GM19438 (cell line): ENCODE measurements around the gene CECR2.

Experiments
- ATAC-seq: cut with Tn5 transposase; IDR thresholded peaks from one replicate; pipeline ENCODE4 v1.9.1; 2021; ENCODE audit warnings: low read depth; ENCODE audit not compliant: unreplicated experiment

Gene CECR2

DNA sequence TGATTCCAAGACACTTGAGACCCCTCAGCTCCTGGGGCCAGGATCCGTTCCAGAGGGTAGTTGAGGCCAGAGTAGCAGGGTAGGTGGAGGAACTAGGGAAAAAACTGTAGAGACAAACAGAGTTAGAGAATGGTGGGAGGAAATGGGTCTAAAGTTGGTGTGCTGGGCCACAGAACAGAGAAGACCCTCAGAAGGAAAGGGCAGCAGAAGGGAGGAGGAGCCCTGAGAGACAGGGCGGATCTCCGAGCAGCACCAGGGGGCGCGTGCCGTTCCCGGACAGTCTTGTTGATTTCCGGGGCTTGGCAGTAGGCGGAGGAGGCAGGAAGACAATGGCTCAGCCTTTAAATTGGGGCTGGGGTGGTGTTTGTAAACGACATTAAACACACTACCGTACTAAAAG is 2.4 kb upstream of the CECR2 start:
- no peak for ATAC-seq

DNA sequence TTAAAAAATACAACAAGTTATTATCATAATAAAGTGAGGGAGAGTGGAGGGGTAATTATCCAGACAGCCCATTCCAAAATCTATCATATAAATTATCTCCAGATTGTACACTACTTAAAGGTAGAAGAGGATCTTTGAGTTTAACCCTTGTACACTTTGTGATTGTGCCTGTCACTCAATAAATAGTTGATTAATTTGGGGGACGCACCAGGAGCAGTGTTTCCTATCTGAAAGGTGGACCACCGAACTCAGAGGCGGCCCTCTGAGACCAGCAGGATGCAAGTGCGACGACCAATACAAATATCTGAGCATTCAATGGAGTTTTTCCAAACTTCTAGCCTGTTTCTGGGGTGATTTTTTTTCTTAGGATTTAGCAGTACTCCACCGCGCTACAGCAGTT is 1.1 kb upstream of the CECR2 start:
- no peak for ATAC-seq

DNA sequence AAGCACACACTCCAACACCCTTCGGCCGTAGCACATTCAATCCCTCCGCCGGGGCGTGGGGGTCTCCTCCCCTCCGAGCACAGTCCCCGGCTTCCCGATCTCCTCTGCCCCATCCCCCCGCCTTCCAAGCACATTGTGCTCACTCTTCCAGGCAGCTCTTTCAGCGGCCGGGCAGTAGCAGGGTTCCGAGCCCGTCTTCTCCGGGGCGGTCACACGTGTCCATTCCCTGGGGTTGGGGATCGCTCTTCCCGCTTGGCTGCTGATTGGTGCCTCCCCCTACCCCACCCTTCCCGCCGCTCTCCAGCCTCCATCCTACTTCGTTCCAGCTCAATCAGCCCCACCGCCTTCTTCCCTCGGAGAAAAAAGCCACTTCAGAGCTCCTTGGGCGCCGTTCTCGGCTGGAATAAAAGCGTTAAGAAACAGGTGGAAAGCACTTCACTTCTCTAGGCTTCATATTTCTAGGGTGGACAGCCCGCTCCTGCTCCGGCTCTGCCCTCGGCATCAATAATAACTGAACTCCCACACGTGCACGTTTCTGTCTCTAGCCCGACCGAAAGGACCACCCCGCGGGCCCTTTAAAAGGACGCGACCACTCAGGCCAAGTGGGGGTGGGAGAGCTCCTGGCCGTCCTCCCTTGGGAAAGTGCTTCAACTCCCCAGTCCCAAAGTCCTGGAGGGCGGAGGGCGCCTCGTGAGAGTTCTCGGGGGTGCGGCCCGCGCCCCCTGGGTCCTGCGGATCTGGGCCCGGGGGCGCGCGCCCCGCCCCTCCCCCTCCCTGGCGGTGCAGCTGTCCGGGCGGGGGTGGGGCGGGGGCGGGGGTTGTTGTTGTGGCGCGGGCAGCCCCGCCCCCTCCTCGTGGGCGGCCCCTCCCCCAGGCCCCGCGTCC is 464 bp upstream of the CECR2 start:
- no peak for ATAC-seq

DNA sequence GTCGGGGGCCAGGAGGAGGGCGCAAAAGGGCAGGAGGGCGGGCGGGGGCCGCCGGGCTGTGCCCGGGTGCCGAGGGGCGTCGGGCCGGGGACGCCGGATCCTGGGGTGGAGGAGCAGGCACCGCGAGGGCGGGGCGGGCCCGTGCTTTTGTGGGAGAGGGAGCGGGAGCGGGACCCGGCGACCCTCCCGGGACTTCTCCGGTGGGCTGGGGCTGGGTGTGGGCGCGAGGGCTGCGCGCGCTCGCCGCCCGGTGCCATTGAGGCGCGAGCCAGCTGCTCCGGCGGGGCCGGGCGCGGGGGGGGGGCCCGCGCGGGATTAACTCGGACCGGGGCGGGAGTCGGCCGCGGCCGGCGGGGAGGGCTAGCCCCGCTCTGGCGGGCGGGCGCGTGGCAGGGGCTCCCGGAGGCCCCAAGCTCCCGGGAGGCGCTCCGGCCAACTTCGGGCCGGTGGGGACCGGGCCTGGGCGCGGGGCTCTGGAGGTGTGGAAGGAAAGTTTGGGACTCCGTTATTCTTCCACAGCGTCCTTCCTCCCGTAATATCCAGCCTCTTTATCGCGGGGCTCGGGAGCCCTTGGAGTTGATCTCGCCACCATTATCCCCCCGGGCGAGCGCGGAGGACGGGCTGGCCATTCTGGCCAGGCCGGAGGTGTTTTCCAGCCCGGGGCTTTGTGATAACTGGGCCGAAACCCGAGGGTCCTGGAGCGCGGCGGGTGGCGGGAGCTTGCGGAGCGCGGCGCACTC is 936 bp downstream of the CECR2 start:
- no peak for ATAC-seq

DNA sequence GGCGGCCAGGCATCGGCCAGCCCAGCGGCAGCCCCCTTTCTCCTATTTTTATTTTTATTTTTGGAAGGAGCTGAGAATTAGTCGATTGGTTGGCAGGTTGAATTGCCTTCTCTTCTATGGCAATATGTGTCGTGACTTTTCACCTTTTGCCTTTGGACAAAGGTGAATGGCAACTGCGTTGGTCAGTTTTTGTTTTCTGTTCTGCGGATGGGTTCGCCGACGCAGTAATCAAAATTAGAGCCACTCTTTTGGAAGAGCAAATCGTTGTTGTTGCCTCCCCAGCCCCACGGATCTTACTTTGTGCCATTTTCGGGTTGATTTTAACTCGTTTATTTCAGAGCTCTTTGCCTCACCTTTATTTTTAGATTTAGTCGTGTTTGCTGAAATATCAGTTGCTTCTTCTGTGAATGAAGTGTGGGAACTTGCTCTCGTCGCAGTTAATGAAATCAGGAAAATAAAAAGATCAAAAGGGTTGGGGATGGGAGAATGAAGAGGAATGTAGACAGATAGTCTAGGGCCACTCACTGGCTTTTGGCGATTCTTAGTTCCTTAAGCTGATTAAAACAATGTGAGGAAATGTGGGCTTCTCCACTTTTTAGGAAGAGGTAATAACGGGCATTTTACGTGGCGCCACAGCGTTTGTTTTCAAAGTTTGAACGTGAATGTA is 1.6 kb downstream of the CECR2 start:
- ATAC-seq, result no peak

DNA sequence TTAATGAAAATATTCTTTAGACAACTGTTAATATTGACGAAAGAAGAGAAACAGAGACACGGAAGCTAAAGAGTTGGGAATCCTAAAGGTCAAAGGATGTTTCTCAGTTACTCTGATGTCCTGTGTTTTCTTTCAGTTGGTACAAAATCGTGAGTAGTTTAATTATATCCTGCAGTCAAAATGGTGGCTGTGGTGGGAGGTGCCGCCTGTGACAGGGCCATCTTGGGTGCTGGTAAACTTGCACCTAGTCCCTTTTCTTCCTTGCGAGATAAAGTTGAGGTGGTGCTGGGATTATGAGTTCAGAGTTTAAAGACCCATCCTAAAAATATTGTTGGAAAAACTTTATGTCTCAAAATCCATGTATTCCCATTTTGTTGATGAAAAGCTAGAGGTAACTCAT is 2.2 kb downstream of the CECR2 start:
- no peak for ATAC-seq

DNA sequence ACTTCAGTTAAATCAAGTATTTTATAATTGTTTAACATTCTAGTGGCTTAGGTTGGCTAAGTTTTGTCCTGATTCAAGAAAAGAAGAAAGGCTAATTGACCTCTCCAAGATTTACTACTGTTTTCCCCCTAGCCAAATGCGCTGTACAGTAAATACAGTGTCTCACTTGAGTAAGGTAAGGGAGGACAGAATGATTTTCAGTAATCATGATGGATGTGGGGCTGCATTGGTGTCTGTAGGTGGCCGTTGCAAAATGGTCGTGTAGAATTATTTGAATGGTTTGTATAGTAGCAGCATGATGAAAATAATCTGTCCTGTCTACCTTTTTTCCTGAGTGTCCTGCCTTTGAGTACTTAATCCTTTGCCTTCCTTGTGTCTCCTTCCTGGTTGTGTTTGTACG is 4.6 kb downstream of the CECR2 start:
- ATAC-seq, result no peak

DNA sequence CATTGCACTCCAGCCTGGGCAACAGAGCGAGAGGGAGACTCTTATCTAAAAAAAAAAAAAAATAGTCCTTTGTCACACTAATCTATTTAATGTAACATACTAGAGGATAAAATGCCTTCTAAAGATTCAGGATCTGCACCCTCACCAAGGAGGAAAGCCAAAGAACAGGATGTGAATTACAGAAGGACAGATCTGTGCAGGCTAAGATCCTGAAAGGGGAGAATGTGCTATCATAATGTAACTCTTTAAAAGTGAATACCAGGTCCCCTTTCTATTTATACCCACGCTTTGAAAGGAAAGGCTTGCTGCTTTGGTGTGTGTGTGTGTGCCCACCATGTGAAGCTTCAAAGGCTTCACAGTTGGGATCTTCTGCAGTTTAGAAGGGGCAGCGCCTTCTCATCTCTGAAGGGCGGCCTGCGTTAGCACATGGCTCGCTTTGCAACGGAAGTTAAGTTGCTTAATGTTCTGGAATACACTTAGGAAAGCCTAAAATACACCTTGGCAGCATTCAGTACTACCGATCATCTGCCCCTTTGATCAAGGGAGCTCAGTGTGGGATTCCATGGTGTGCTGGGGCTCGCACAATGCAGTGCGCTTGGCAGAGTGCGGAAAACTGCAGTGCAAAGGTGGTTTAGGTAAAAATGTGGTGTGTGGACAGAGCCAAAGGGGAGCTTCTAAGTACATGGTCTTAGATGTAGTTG is 6.8 kb downstream of the CECR2 start:
- ATAC-seq, result no peak

DNA sequence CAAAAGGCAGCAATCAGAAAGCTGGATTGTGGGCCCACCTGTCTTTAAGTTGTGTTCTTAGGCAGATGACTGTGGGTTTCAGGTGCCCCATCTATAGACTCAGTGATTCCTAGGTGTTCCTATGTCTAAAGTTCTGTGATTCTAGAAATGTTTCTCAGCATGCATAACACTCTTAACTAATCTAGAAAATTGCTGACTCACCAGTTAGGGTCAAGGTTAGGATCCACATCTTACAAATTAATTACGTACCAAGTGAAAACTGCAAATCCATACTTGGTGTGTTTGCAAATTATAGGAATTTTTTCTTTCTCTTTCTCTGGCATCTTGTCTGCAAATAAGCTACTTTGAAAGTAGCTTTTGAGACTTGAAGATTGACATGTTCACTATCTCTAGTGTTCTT is 7.7 kb downstream of the CECR2 start:
- ATAC-seq, result no peak

DNA sequence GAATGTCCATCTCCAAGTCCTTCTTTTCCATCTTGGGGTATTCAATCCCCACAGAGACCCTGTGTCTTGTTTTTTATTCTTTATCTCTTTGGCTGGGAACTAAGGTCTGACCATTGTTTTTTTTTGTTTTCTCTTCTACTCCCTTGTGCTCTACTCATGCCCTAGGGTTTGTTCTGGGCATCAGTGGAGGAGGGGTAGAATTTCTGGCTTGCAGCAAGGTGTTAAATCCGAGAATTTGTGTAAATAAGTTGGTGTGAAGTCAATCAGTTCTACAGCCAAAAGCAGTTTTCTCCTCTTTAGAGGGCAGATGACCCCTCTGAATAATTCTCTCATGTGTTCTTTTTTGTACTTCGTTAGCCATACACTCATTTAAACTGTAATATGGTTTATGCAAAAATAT is 10.7 kb downstream of the CECR2 start:
- ATAC-seq, result no peak

DNA sequence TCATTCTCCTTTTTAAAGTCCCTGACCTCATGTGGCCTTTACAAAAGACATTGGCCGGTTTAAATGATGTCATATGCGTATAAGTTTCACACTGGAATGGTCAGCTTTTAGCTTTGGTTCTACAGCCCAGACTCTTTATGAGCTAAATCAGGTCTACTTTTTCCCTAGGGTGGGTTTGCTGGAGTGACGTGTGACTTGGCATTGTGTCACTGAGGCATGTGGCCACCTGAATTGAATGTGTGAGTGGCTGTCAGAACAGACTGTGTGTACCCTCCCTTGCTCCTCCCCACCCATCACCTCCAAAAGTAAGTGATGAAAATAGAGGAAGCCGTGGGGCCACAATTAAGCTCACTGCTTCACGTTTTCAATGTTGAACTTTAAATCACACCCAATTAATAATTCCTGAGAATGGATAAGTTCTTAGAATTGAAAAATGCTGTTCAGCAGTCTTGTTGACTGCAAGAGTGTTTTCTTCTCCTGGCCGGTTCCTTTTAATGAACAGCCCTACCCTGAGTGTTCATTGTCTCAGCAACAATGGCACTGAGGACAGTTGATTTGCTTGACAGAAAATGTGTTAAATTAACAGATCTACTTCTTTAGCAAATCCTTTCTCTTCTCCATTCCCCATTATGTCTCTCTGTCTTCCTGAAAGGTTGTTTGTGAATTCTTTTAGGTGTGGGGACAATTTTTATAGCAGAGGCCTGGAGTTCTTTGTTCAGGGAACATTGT is 11.3 kb downstream of the CECR2 start:
- ATAC-seq, result no peak

DNA sequence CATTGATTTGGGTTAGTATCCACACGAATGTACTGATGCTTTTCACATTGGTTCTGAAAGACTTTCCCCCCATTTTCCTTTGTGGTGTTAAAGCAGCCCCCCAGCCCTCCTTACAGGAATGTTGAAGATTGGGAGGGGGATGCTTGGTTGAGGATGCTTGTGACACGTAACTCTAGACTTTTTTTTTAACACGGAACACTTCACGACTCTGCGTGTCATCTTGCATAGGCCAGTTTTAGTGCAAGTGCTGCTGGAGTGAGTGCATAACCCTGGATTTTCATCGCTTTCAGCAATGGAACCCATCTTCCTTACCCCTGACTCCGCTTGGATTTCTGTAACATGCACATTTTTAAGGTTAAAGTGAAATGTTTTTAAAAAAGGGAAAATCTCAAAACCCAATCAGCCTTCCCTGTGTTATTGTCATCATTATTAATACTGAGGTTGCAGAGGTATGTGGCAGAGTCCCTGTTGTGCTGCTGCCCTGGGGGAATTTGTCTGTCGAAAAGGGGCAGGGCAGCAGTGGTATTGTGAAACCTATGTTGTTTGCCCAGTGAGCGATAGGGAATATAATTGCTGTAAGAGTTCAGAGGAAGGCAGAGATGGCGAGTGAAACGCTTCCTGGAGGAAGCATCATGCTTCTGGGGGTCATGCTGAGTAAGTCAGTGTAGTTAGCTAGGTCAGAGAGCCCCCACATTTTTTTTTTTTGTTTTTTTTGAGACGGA is 12.1 kb downstream of the CECR2 start:
- no peak for ATAC-seq

DNA sequence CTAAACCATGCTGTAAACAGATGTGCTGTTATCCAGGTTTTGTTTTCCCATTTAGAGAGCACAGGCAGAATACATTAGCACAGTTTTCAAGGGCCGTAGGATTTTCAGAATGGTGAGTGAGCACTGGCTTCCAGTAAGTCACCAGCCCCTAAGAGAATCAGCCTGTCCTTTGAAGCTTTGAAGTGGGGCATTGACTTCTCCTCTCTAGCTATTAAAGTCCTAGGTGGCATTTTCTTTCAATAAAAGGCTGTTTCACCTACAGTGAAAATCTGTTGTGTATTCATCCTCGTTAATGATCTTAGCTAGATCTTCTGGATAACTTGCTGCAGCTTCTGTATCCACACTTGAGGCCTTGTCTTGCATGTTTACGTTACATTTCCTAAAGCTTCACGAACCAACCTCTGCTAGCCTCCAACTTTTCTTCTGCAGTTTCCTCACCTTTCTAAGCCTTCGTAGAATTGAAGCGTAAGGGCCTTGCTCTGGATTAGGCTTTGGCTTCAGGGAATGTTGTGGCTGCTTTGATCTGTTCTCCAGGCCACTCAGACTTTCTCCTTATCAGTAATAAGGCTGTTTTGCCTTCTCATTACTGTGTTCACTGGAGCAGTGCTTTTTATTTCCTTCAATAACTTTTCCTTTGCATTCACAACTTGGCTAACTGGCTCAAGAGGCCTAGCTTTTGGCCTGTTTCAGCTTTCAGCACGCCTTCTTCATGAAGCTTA is 15.5 kb downstream of the CECR2 start:
- ATAC-seq, result no peak

DNA sequence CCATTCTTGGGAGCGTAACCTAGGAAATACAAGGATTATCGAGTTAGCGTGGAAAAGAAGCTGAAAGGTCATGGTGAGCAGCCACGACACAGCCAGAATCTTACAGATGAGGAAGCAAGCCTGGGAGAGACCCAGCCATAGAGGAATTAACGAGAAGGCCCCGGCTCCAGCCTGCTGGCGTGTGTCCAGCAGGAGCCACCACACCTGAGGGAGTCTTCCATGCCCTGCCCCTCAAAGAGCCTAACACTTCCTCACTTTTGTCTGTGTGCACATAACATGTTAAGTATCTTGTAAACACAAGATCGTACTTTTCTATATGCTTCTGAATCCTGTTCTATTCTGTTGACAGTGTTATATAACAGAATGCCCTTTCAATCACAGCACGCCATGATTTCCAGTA is 18.1 kb downstream of the CECR2 start:
- ATAC-seq, result no peak

DNA sequence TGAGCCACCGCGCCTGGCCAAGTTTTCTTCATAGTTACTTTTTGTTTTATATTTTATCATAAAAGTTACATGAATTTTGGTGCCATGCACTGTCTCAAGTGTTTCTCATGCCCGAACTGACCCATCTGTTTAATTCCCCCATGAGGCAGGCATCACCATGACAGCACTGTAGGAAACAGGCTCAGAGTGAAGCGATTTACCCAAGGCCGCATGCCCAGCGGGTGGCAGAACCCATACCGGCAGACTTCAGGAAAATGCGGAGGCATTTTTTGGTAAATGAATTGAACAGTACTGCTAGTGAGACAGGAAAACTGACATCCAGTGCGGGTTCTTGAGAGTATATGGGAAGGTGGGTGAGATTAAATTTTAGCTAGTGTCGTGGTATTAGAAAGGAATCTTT is 19.0 kb downstream of the CECR2 start:
- no peak for ATAC-seq

DNA sequence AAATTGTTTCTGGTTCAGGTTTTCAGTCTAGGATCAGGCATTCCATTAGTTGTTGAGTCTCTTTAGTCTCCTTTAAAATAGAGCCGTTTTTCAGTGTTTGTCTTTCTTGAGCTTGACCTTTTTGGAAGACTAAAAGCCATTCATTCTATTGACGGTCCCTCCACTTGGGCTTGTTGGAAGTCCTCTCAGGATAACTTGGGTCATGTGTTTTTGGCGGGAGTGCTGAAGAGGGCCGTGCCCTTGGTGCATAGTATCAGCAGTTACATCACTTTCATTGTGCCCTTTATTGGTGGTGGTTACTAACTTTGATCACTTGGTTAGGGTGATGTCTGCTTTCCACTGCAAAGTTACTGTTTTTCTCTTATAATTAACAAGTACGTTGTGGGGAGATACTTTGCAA is 20.8 kb downstream of the CECR2 start:
- ATAC-seq, result no peak

DNA sequence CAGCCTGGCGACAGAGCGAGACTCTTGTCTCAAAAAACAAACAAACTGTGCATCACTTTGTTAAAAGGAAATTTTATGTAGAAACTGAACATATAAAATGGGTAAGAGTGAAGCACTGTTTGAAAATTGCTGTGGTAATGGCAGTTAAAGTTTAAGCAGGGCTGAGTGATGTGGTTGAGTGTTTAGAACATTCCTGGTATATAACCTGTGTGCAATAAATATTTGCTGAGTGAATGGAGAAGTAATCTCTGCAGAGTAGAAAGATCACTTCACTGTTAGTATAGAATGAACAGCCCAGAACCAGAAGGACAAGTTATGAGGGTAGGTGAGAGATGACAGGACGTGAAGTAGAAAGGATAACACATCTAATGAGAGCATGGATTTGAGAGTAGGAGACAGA is 27.3 kb downstream of the CECR2 start:
- ATAC-seq, result no peak

DNA sequence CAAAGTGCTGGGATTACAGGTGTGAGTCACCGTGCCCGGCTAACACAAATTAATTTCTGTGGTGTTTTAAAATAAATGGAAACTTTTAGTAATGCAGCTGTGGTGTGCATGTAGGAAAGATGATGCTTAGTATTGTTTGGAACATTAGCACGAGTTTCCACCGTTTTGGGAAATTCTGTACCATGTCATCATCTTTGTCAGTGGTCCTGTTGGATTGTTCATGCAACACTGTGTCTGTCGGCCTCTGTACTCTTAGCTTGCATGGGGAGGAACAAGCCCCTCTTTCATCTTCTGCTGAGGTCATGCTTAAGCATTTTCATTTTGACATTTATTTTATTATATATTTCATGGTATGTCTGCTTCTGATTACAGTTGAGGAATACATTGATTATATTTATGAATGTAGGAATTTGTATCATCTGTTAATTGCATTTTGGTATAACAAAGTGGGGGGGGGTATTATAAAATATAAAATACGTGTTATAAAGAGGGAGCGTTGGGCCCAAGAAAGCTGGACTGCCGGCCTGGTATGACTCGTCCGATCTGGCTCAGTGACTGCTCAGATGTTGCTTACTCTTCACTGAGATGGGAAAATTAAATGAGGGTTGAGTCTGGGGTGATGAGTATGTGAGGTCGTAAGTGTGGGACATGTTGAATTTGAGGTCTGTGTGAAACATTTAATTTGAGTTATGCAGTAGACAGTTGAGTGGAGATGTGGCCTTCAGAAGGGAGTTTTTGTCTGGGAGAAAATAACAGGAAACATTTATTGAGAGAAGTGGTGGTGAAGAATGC is 28.7 kb downstream of the CECR2 start:
- no peak for ATAC-seq
